Liver (tissue), 9 donors: ENCODE results near the gene HTRA1. TPM values are rescaled to one million over a fixed set of nuclear protein-coding genes. Genes with fewer than 3 reads are reported as not detected.

ENCODE experiments used
- DNase-seq: peaks from one replicate; pipeline ENCODE4 v3.0.0-alpha.2; 2017; ENCODE audit warnings: low spot score
- H3K27ac ChIP-seq, 2 donors: one replicate each; pipeline ENCODE4 v1.7.0; 2013; ENCODE audit warnings: inconsistent platforms in 2 of 2, low read length in 2 of 2, control low read depth in 1 of 2, low read depth in 1 of 2, mild to moderate bottlenecking in 1 of 2
- H3K27me3 ChIP-seq, 4 donors: one replicate each; pipeline versions ENCODE4 v1.6.1 to v1.7.0; 2013; ENCODE audit warnings: low read length in 3 of 4, inconsistent platforms in 1 of 4, mild to moderate bottlenecking in 1 of 4, moderate library complexity in 1 of 4; ENCODE audit not compliant: control insufficient read depth in 4 of 4, insufficient read depth in 4 of 4
- H3K36me3 ChIP-seq, 4 donors: one replicate each; pipeline versions ENCODE4 v1.6.1 to v1.7.0; 2013; ENCODE audit warnings: low read length in 3 of 4, mild to moderate bottlenecking in 3 of 4, low read depth in 1 of 4, moderate library complexity in 1 of 4; ENCODE audit not compliant: control insufficient read depth in 4 of 4, insufficient read depth in 3 of 4
- H3K4me1 ChIP-seq, 4 donors: one replicate each; pipeline versions ENCODE4 v1.6.1 to v1.7.0; 2013; ENCODE audit warnings: low read length in 3 of 4, mild to moderate bottlenecking in 3 of 4, moderate library complexity in 1 of 4; ENCODE audit not compliant: control insufficient read depth in 4 of 4, insufficient read depth in 4 of 4
- H3K4me3 ChIP-seq, 3 donors: one replicate each; pipeline versions ENCODE4 v1.6.1 to v1.7.0; 2013; ENCODE audit warnings: low read length in 3 of 3, control low read depth in 1 of 3, low read depth in 1 of 3, mild to moderate bottlenecking in 1 of 3
- H3K9ac ChIP-seq, 2 donors: one replicate each; pipeline ENCODE4 v1.7.0; 2013; ENCODE audit warnings: low read length in 2 of 2, mild to moderate bottlenecking in 2 of 2, moderate library complexity in 2 of 2, control low read depth in 1 of 2, low read depth in 1 of 2
- H3K9me3 ChIP-seq, 4 donors: one replicate each; pipeline versions ENCODE4 v1.6.1 to v1.7.0; 2013; ENCODE audit warnings: low read length in 3 of 4; ENCODE audit not compliant: control insufficient read depth in 4 of 4
- ATF3 ChIP-seq: IDR thresholded peaks from 2 replicates; pipeline ENCODE4 v1.6.1; 2016; ENCODE audit warnings: antibody characterized with exemption
- EGR1 ChIP-seq, 2 donors: IDR thresholded peaks; 2 replicates each; pipeline ENCODE4 v1.6.1; 2016 to 2018; ENCODE audit warnings: antibody characterized with exemption in 2 of 2, low read depth in 2 of 2
- FOXA1 ChIP-seq: IDR thresholded peaks from 2 replicates; pipeline ENCODE4 v1.6.1; 2016; ENCODE audit warnings: antibody characterized with exemption
- MAX ChIP-seq: IDR thresholded peaks from 2 replicates; pipeline ENCODE4 v1.6.1; 2016; ENCODE audit warnings: antibody characterized with exemption
- NR2F2 ChIP-seq: IDR thresholded peaks from 2 replicates; pipeline ENCODE4 v1.6.1; 2016; ENCODE audit warnings: antibody characterized with exemption
- RXRA ChIP-seq, 2 donors: IDR thresholded peaks; 2 replicates each; pipeline ENCODE4 v1.6.1; 2017 to 2018; ENCODE audit warnings: antibody characterized with exemption in 2 of 2, mild to moderate bottlenecking in 1 of 2
- SP1 ChIP-seq: IDR thresholded peaks from 2 replicates; pipeline ENCODE4 v1.6.1; 2018; ENCODE audit warnings: antibody characterized with exemption, mild to moderate bottlenecking
- TAF1 ChIP-seq: conservative IDR thresholded peaks from 2 replicates; pipeline ENCODE4 v1.6.1; 2016; ENCODE audit warnings: antibody characterized with exemption, mild to moderate bottlenecking
- ZBTB33 ChIP-seq: IDR thresholded peaks from 2 replicates; pipeline ENCODE4 v1.6.1; 2016; ENCODE audit warnings: antibody characterized with exemption
- WGBS: extraction: QIAGEN DNeasy Blood & Tissue Kit; methylation state at CpG from one replicate; pipeline ENCODE4 v1.1.7; 2013; 5-methylcytosine and 5-hydroxymethylcytosine counted together
- polyA plus RNA-seq, 2 donors: library from polyadenylated mRNA; stranded (reverse) in 1 of 2; unstranded in 1 of 2; fragments of 200-250 nt in 1 of 2; fragments of >200 nt in 1 of 2; fragmentation: Nextera tagmentation in 1 of 2; extraction: Ambion mirVana in 1 of 2; gene quantifications; one replicate each; pipeline versions ENCODE4 v1.2.1 to v1.2.3, GENCODE V29; 2013 to 2015
- total RNA-seq, 2 donors: library from RNA; depleted of rRNA; stranded (reverse); fragments of >200 nt; gene quantifications; one replicate each; pipeline ENCODE4 v1.2.3, GENCODE V29; 2014
- donor health status: healthy.
- donor health status: healthy.
- donor health status: healthy.
- donor health status: healthy.
- donor health status: healthy.

Gene HTRA1
- total and polyA plus RNA-seq, 4 donors: 4.3 to 289 (median 72.1) TPM

GRCh38 chr10:122510326-122510725 is 49.0 kb downstream of the HTRA1 start (continued):
- TF ChIP-seq ZBTB33 (no peak), RXRA (IDR thresholded peaks at IDR 0.05) (no peak)

- 93% methylated on average over 3 of the region's 3 CpGs for WGBS
- TF ChIP-seq ZBTB33 (no peak), SP1 (no peak), EGR1 (IDR thresholded peaks at IDR 0.05; ENCODE audit: low read depth in 2 of 2) (no peak), ATF3 (no peak), MAX (no peak), FOXA1 (no peak), NR2F2 (no peak), TAF1 (no peak)
- H3K27ac ChIP-seq: no peak overlapping the region
Observed at GRCh38 chr10:122510736-122511135, 49.4 kb downstream of the HTRA1 start.

GRCh38 chr10:122513053-122513452 is 51.7 kb downstream of the HTRA1 start:
- WGBS: 89% methylated on average over 4 of the region's 4 CpGs

More at GRCh38 chr10:122510736-122511135, 49.4 kb downstream of the HTRA1 start:
- Histone ChIP-seq H3K9me3 (no peaks in the 10 kb centered on the region), H3K9ac (no peak overlapping the region), H3K27me3 (no peaks in the 10 kb centered on the region), H3K4me3 (no peak overlapping the region), H3K36me3 (peaks cover 4 to 65% (median 26%) of the 10 kb centered on the region in 4 donors), H3K4me1 (no peaks in the 10 kb centered on the region)
- DNase-seq: no peak

More at GRCh38 chr10:122513053-122513452, 51.7 kb downstream of the HTRA1 start:
- H3K27ac ChIP-seq: no peak overlapping the region
- no peak overlapping the region for H3K9ac ChIP-seq
- DNase-seq: no peak
- no peak for TF ChIP-seq MAX
- no peak overlapping the region for H3K4me3 ChIP-seq
- H3K27me3 ChIP-seq: no peaks in the 10 kb centered on the region
- no peaks in the 10 kb centered on the region for H3K4me1 ChIP-seq
- H3K36me3 ChIP-seq: peaks cover 2 to 56% (median 22%) of the 10 kb centered on the region in 4 donors
- H3K9me3 ChIP-seq: no peaks in the 10 kb centered on the region
